Smooth muscle cell (in vitro differentiated cells): Measurements from ENCODE around the gene MRTFA. TPM values are rescaled to one million over a fixed set of nuclear protein-coding genes. Genes with fewer than 3 reads are reported as not detected.

Experiments
- DNase-seq: peaks from one replicate; lab custom pipeline; 2025; ENCODE audit not compliant: unreplicated experiment; lab: John Stamatoyannopoulos, UW
- H2AFZ ChIP-seq: fragments of 200-600 bp; sonication (generic); 2 replicates; pipeline ENCODE4 v1.6.0; 2016; ENCODE audit warnings: antibody characterized with exemption, low read depth, mild to moderate bottlenecking
- H3F3A ChIP-seq: fragments of 200-600 bp; sonication (generic); 2 replicates; pipeline ENCODE4 v1.6.0; 2017; ENCODE audit warnings: antibody characterized with exemption, low read depth
- H3K27ac ChIP-seq: fragments of 200-600 bp; sonication (generic); 2 replicates; pipeline ENCODE4 v1.5.1; 2016; ENCODE audit warnings: low read depth, mild to moderate bottlenecking
- H3K27me3 ChIP-seq: fragments of 200-600 bp; sonication (generic); 2 replicates; pipeline ENCODE4 v1.6.1; 2016; ENCODE audit warnings: low read depth, mild to moderate bottlenecking
- H3K36me3 ChIP-seq: fragments of 200-600 bp; sonication (generic); 2 replicates; pipeline ENCODE4 v1.5.1; 2016; ENCODE audit warnings: low read depth
- H3K4me1 ChIP-seq: fragments of 200-600 bp; sonication (generic); 2 replicates; pipeline ENCODE4 v1.5.1; 2016; ENCODE audit warnings: low read depth
- H3K4me2 ChIP-seq: fragments of 200-600 bp; sonication (generic); 2 replicates; pipeline ENCODE4 v1.6.0; 2016; ENCODE audit warnings: mild to moderate bottlenecking
- H3K4me3 ChIP-seq: fragments of 200-600 bp; sonication (generic); 2 replicates; pipeline ENCODE4 v1.5.1; 2016; ENCODE audit warnings: mild to moderate bottlenecking
- H3K79me2 ChIP-seq: fragments of 200-600 bp; sonication (generic); 2 replicates; pipeline ENCODE4 v1.6.0; 2016; ENCODE audit warnings: low read depth, mild to moderate bottlenecking
- H3K9ac ChIP-seq: fragments of 200-600 bp; sonication (generic); 2 replicates; pipeline ENCODE4 v1.6.0; 2016; ENCODE audit warnings: low read depth
- H3K9me3 ChIP-seq: fragments of 200-600 bp; sonication (generic); replicated peaks from 2 replicates; pipeline ENCODE4 v1.5.1; 2016; ENCODE audit warnings: low read depth
- H4K20me1 ChIP-seq: fragments of 200-600 bp; sonication (generic); 2 replicates; pipeline ENCODE4 v1.6.0; 2016; ENCODE audit warnings: low read depth
- CTCF ChIP-seq: fragments of 200-600 bp; sonication (generic); IDR thresholded peaks from 2 replicates; pipeline ENCODE4 v1.5.1; 2017; ENCODE audit warnings: borderline replicate concordance, mild to moderate bottlenecking, antibody characterized with exemption; ENCODE audit not compliant: insufficient read depth, poor library complexity, severe bottlenecking
- WGBS: methylation state at CpG from one replicate; pipeline ENCODE4 v1.1.7; 2016; ENCODE audit warnings: low lambda C conversion rate; 5-methylcytosine and 5-hydroxymethylcytosine counted together
- polyA plus RNA-seq: library from polyadenylated mRNA; unstranded; fragments of >200 nt; fragmentation: Nextera tagmentation; extraction: Ambion mirVana; gene quantifications from 2 replicates; pipeline ENCODE4 v1.2.1, GENCODE V29; 2016
- total RNA-seq: library from RNA; depleted of rRNA; stranded (reverse); fragments of >200 nt; gene quantifications from 2 replicates; pipeline ENCODE4 v1.2.3, GENCODE V29; 2014

The MRTFA gene
- total and polyA plus RNA-seq, 2 experiments from 2014 or later, result 25.5 to 41.7 TPM

- no peak for DNase-seq
- peaks cover 88% of the 10 kb centered on the region for H3K79me2 ChIP-seq
- no peak overlapping the region for H2AFZ ChIP-seq
- WGBS, result 100% methylated on average over 3 of the region's 3 CpGs
- H3K4me1 ChIP-seq, result peaks cover 8% of the 10 kb centered on the region
- H3K4me3 ChIP-seq, result no peak overlapping the region
- H3K27ac ChIP-seq, result no peak overlapping the region
- TF ChIP-seq CTCF, result no peak
- peaks cover 81% of the 10 kb centered on the region for H4K20me1 ChIP-seq
- H3K9me3 ChIP-seq, result no peaks in the 10 kb centered on the region
- no peak overlapping the region for H3K4me2 ChIP-seq
- no peaks in the 10 kb centered on the region for H3F3A ChIP-seq
- H3K27me3 ChIP-seq, result no peaks in the 10 kb centered on the region
- no peak overlapping the region for H3K9ac ChIP-seq
- H3K36me3 ChIP-seq, result no peaks in the 10 kb centered on the region
These were observed 3.5 kb downstream of the MRTFA start for GRCh38 chr22:40633036-40633435.

GRCh38 chr22:40631925-40632324 lies 4.6 kb downstream of the MRTFA start:
- Histone ChIP-seq H3K4me2 (no peak overlapping the region), H4K20me1 (peaks cover 92% of the 10 kb centered on the region), H3K27ac (no peak overlapping the region), H2AFZ (no peak overlapping the region), H3F3A (no peaks in the 10 kb centered on the region), H3K36me3 (no peaks in the 10 kb centered on the region), H3K4me3 (no peak overlapping the region), H3K79me2 (peaks cover 95% of the 10 kb centered on the region), H3K4me1 (peaks cover 8% of the 10 kb centered on the region), H3K9me3 (no peaks in the 10 kb centered on the region), H3K27me3 (no peaks in the 10 kb centered on the region), H3K9ac (no peak overlapping the region)
- DNase-seq, result no peak
- 97% methylated on average over 2 of the region's 2 CpGs for WGBS
- TF ChIP-seq CTCF, result no peak

DNA sequence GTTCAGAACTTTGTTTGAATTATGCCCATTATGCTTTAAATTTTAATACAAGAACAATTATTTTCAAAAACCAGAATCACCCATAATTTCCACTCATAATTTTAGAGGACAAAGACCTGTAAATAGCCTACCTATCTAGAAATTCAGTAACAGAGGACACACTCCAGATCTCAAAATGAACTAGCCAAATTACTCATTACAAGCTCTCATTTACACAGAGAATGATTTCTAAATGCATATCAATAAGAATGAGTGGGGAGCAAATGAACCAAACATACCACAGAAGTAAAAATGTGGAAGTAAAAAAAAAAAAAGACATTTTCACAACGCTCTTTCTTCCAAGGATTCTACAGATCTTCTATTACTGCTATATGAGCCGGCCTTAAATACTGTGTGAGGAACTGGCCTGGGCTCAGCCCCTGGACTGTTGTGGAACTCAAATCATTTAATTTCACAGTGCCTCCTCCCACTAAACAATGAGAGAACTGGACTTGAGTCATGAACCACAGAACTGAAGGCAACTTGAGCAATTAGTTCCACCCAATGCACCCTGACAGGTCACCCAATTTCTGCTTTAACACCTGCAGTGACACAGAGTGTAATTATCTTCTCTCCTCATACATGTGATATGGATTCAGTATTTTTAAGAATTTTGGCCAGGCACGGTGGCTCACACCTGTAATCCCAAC lies 8.0 kb downstream of the MRTFA start:
- peak overlapping the region; percentile 41 for H3K27ac ChIP-seq
- H3K4me3 ChIP-seq, result no peak overlapping the region
- no peak overlapping the region for H2AFZ ChIP-seq
- no peaks in the 10 kb centered on the region for H3K27me3 ChIP-seq
- no peak for DNase-seq
- H3K9me3 ChIP-seq, result no peaks in the 10 kb centered on the region
- no peaks in the 10 kb centered on the region for H3K36me3 ChIP-seq
- WGBS, result 83% methylated on average over 3 of the region's 3 CpGs
- no peak for TF ChIP-seq CTCF
- no peaks in the 10 kb centered on the region for H3K4me1 ChIP-seq
- peak overlapping the region; percentile 6 for H3K9ac ChIP-seq
- H4K20me1 ChIP-seq, result peaks cover 98% of the 10 kb centered on the region
- H3K4me2 ChIP-seq, result no peak overlapping the region
- no peaks in the 10 kb centered on the region for H3F3A ChIP-seq
- peaks cover 100% of the 10 kb centered on the region for H3K79me2 ChIP-seq

GRCh38 chr22:40627612-40628011 lies 8.9 kb downstream of the MRTFA start:
- TF ChIP-seq CTCF, result no peak
- H3K4me2 ChIP-seq, result no peak overlapping the region
- 91% methylated on average over 5 of the region's 5 CpGs for WGBS
- no peak overlapping the region for H3K4me3 ChIP-seq
- H3K79me2 ChIP-seq, result peaks cover 100% of the 10 kb centered on the region
- H4K20me1 ChIP-seq, result peaks cover 93% of the 10 kb centered on the region
- no peak for DNase-seq
- no peaks in the 10 kb centered on the region for H3K27me3 ChIP-seq
- peak overlapping the region; percentile 41 for H3K27ac ChIP-seq
- no peaks in the 10 kb centered on the region for H3F3A ChIP-seq
- no peak overlapping the region for H3K9ac ChIP-seq
- no peaks in the 10 kb centered on the region for H3K9me3 ChIP-seq
- no peak overlapping the region for H2AFZ ChIP-seq
- peaks cover 2% of the 10 kb centered on the region for H3K36me3 ChIP-seq
- no peaks in the 10 kb centered on the region for H3K4me1 ChIP-seq
